Thymus (tissue), 11 donors: ENCODE data around the gene DPYD. TPM values are rescaled to one million over a fixed set of nuclear protein-coding genes. Genes with fewer than 3 reads are reported as not detected.

Source experiments
- DNase-seq, 9 donors: peaks; one replicate each; pipeline ENCODE4 v3.0.0-alpha.2; 2013; ENCODE audit warnings: low spot score in 9 of 9, low read depth in 6 of 9, missing footprints in 1 of 9
- H3K27ac ChIP-seq, 2 donors: one replicate each; pipeline ENCODE4 v1.5.1; 2013; ENCODE audit warnings: control low read depth in 1 of 2, low read depth in 1 of 2, low read length in 1 of 2, mild to moderate bottlenecking in 1 of 2, moderate library complexity in 1 of 2
- H3K27me3 ChIP-seq, 2 donors: one replicate each; pipeline ENCODE4 v1.5.1; 2013; ENCODE audit warnings: low read length in 1 of 2; ENCODE audit not compliant: control insufficient read depth in 2 of 2, insufficient read depth in 1 of 2
- H3K36me3 ChIP-seq, 2 donors: one replicate each; pipeline ENCODE4 v1.5.1; 2013; ENCODE audit warnings: low read length in 1 of 2, mild to moderate bottlenecking in 1 of 2, moderate library complexity in 1 of 2; ENCODE audit not compliant: control insufficient read depth in 2 of 2, insufficient read depth in 2 of 2
- H3K4me1 ChIP-seq, 2 donors: one replicate each; pipeline ENCODE4 v1.5.1; 2013; ENCODE audit warnings: low read length in 2 of 2; ENCODE audit not compliant: control insufficient read depth in 2 of 2, insufficient read depth in 2 of 2
- H3K4me3 ChIP-seq, 2 donors: one replicate each; pipeline ENCODE4 v1.5.1; 2013; ENCODE audit warnings: low read length in 2 of 2, control low read depth in 1 of 2, mild to moderate bottlenecking in 1 of 2
- H3K9me3 ChIP-seq, 2 donors: one replicate each; pipeline ENCODE4 v1.5.1; 2013; ENCODE audit warnings: low read length in 1 of 2, mild to moderate bottlenecking in 1 of 2; ENCODE audit not compliant: control insufficient read depth in 2 of 2, insufficient read depth in 1 of 2
- WGBS: extraction: QIAGEN DNeasy Blood & Tissue Kit; methylation state at CpG from one replicate; pipeline ENCODE4 v1.1.7; 2013; 5-methylcytosine and 5-hydroxymethylcytosine counted together
- polyA plus RNA-seq: library from polyadenylated mRNA; stranded (reverse); fragments of 200-250 nt; gene quantifications from one replicate; pipeline ENCODE4 v1.2.3, GENCODE V29; 2013
- total RNA-seq: library from RNA; stranded (reverse); fragments of 120-200 nt; gene quantifications from one replicate; pipeline ENCODE4 v1.2.4, GENCODE V29; 2013
- donor health status: healthy.

DPYD gene
- total and polyA plus RNA-seq, 2 donors = 13.1 to 29.4 TPM

- Histone ChIP-seq H3K27ac (no peak overlapping the region), H3K4me3 (no peak overlapping the region), H3K27me3 (no peaks in the 10 kb centered on the region), H3K36me3 (no peaks in the 10 kb centered on the region), H3K4me1 (no peaks in the 10 kb centered on the region), H3K9me3 (no peaks in the 10 kb centered on the region)
- WGBS = 95% methylated on average over 3 of the region's 3 CpGs
- DNase-seq = no peak
Measured at GRCh38 chr1:97738270-97738669, 182.6 kb downstream of the DPYD start.

DNA sequence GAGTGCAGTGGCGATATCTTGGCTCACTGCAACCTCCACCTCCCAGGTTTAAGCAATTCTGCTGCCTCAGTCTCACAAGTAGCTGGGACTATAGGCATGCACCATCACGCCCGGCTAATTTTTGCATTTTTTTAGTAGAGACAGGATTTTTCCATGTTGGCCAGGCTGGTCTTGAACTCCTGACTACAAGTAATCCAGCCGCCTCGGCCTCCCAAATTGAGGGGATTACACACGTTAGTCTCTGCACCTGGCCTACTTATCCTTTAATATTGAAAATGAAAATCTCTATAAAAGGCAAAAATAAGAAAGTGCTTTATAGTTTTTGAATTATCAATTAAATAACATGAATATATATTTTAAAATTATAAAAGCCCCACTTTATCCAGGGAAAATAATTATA, 190.6 kb downstream of the DPYD start:
- WGBS = 98% methylated on average over 6 of the region's 6 CpGs
- Histone ChIP-seq H3K27ac (no peak overlapping the region), H3K4me3 (no peak overlapping the region), H3K27me3 (no peaks in the 10 kb centered on the region), H3K36me3 (no peaks in the 10 kb centered on the region), H3K9me3 (no peaks in the 10 kb centered on the region), H3K4me1 (no peaks in the 10 kb centered on the region)
- DNase-seq = no peak

DNA sequence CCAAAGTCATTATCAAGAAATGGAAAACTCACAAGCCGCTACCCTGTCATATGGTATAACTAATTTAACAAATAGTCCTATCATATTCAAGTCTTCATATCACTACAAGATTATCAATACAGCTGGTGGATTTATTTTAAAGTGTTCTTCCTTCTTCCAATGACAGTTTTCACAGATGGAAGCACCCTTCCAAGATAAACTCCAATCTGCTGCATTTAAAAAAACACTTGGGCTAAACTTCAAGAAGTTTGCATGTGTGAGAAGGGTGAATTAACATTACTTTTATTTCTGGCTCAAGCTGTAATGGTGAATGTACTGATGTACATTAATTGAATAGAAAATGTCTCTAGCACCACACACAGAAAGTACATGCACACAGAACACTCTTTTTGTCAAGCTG, 192.4 kb downstream of the DPYD start:
- DNase-seq = no peak
- no peak overlapping the region for H3K27ac ChIP-seq
- H3K4me1 ChIP-seq = no peaks in the 10 kb centered on the region
- no peaks in the 10 kb centered on the region for H3K9me3 ChIP-seq
- H3K27me3 ChIP-seq = no peaks in the 10 kb centered on the region
- no peaks in the 10 kb centered on the region for H3K36me3 ChIP-seq
- H3K4me3 ChIP-seq = no peak overlapping the region
- WGBS = 98% methylated on average over 1 of the region's 1 CpG

GRCh38 chr1:97727029-97727428, 193.8 kb downstream of the DPYD start:
- no peak overlapping the region for H3K4me3 ChIP-seq
- H3K36me3 ChIP-seq = no peaks in the 10 kb centered on the region
- DNase-seq = no peak
- H3K9me3 ChIP-seq = no peaks in the 10 kb centered on the region
- no peak overlapping the region for H3K27ac ChIP-seq
- no peaks in the 10 kb centered on the region for H3K4me1 ChIP-seq
- no peaks in the 10 kb centered on the region for H3K27me3 ChIP-seq

DNA sequence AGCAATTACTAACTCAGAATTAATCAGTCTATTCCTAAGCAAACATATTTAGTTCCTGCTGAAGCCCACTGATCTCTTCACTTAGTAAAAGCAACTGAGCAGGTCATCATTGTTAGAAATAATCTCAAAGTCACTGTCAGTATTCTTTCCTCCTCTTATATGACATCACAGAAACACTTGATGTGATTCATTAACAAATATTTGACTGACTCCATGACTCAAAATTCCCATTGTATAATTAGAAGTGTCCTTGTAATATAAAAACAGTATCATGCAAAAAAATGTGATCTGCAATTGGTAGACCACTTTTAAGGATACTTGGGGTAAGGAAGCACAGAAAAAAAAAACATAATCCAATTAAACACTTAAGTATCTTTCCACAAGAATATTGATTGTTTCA, 194.4 kb downstream of the DPYD start:
- Histone ChIP-seq H3K4me1 (no peaks in the 10 kb centered on the region), H3K27me3 (no peaks in the 10 kb centered on the region), H3K27ac (no peak overlapping the region)

DNA sequence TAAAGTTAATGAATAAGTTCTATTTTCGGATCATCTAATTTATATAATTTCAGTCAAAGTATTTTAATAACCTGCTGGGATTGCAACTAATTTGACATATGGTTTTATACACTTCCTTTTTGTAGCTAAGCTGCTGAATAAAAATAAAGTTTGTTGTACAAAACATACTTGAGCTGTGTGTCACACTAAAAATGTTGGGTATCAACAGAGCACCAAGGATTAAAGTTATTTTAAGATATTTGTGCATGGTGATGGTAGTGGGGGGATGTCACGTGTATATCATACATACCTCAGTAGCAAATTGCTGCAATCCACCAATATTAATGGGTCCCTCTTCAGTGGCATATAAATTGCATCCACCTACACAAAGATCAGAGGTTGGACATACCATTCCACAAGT, 199.6 kb downstream of the DPYD start:
- no peaks in the 10 kb centered on the region for H3K27me3 ChIP-seq
- WGBS = 97% methylated on average over 2 of the region's 2 CpGs

More for the DNA sequence above, 194.4 kb downstream of the DPYD start:
- no peak for DNase-seq
- no peaks in the 10 kb centered on the region for H3K9me3 ChIP-seq
- H3K4me3 ChIP-seq = no peak overlapping the region
- H3K36me3 ChIP-seq = no peaks in the 10 kb centered on the region

DNA sequence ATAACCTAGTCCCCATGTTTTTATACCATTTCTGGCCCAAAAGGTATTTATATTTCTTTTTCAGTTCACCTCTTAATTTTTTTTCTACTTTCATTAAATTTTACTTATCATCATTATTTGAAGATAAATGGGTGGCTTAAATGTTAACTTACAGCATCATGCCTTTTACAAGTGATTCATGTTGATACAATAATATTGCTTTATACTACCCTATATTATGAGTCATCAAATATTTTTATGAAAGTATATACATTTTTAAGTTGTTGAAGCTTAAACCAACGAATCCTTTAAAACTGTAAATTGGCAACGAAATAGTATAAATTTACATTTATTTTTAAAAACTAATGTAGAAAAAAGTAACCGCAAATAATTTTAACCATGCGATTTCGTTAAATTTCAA, 207.9 kb downstream of the DPYD start:
- no peaks in the 10 kb centered on the region for H3K4me1 ChIP-seq
- 98% methylated on average over 5 of the region's 5 CpGs for WGBS
- no peaks in the 10 kb centered on the region for H3K36me3 ChIP-seq
- no peak for DNase-seq
- H3K4me3 ChIP-seq = no peak overlapping the region
- no peaks in the 10 kb centered on the region for H3K27me3 ChIP-seq
- no peak overlapping the region for H3K27ac ChIP-seq
- H3K9me3 ChIP-seq = no peaks in the 10 kb centered on the region

More for the DNA sequence above, 199.6 kb downstream of the DPYD start:
- Histone ChIP-seq H3K27ac (no peak overlapping the region), H3K4me1 (no peaks in the 10 kb centered on the region), H3K4me3 (no peak overlapping the region), H3K9me3 (no peaks in the 10 kb centered on the region), H3K36me3 (peaks cover 0 to 4% of the 10 kb centered on the region in 2 donors)
- DNase-seq = no peak

DNA sequence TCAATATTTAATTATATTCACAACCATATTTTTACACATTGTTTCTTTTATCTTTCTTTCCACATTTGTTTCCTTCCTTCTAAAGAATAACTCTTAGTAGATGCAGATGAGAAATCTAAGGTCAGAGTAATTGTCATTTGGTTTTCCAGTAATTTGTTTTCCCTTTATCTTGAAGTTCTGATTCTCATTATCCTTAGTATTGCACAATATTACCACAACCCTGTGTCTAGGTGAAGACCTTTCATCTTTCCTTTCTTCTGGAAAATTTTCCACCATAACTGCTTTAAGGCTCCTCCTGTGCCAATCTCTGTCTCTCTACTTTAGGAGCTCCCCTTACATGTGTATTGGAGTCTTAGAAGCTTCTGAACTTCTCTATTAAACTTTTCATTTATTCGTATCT, 209.0 kb downstream of the DPYD start:
- Histone ChIP-seq H3K27ac (no peak overlapping the region), H3K9me3 (no peaks in the 10 kb centered on the region), H3K4me1 (no peaks in the 10 kb centered on the region), H3K27me3 (no peaks in the 10 kb centered on the region), H3K4me3 (no peak overlapping the region), H3K36me3 (no peaks in the 10 kb centered on the region)
- DNase-seq = no peak
- 99% methylated on average over 1 of the region's 1 CpG for WGBS

- no peaks in the 10 kb centered on the region for H3K27me3 ChIP-seq
- H3K4me3 ChIP-seq = no peak overlapping the region
- 94% methylated on average over 1 of the region's 1 CpG for WGBS
- no peaks in the 10 kb centered on the region for H3K4me1 ChIP-seq
- no peaks in the 10 kb centered on the region for H3K9me3 ChIP-seq
- H3K36me3 ChIP-seq = no peaks in the 10 kb centered on the region
- DNase-seq = no peak
- H3K27ac ChIP-seq = no peak overlapping the region
Measured at GRCh38 chr1:97693601-97694000, 227.2 kb downstream of the DPYD start.

DNA sequence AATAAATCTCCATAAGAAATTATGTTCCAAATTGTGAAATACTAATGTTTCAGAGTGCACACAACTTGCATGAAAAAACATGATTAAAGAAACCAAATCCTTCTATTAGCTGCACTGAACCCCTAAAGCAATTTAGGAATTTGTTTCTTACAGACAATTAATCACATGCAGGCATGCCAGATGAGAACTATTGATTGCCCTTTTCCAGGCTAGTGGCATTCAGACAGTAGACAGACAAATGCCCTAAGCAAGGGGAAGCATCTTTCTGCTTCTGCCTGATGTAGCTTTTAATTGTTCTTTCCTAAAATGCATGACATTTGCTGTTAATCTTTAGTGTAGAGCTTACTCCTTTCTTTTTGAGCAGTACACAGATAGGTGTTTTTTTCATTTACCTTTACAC, 229.5 kb downstream of the DPYD start:
- no peak overlapping the region for H3K27ac ChIP-seq
- no peaks in the 10 kb centered on the region for H3K27me3 ChIP-seq
- no peak overlapping the region for H3K4me3 ChIP-seq
- no peaks in the 10 kb centered on the region for H3K36me3 ChIP-seq
- no peaks in the 10 kb centered on the region for H3K9me3 ChIP-seq
- no peaks in the 10 kb centered on the region for H3K4me1 ChIP-seq
- DNase-seq = no peak
